Measurements from ENCODE around the gene PACS2. TPM values are rescaled to one million over a fixed set of nuclear protein-coding genes. Genes with fewer than 3 reads are reported as not detected.

The PACS2 gene
- total RNA-seq, 1 donor from 2014 or later: 263 TPM

GRCh38 chr14:105411985-105412770 lies 97.6 kb downstream of the PACS2 start:
- peaks cover 6% of the 10 kb centered on the region for H3K9me3 Mint-ChIP-seq (ENCODE audit: unreplicated experiment)
- H3K27ac Mint-ChIP-seq (ENCODE audit: unreplicated experiment): no peak overlapping the region
- H3K4me1 Mint-ChIP-seq (ENCODE audit: low read depth, unreplicated experiment): peaks cover 9% of the 10 kb centered on the region
- no peak overlapping the region for H3K4me3 Mint-ChIP-seq (ENCODE audit: unreplicated experiment)
- H3K36me3 Mint-ChIP-seq (ENCODE audit: unreplicated experiment): no peaks in the 10 kb centered on the region
- TF ChIP-seq CTCF (IDR thresholded peaks at IDR 0.05; ENCODE audit: partially characterized antibody, unreplicated experiment): no peak
- peaks cover 11% of the 10 kb centered on the region for H3K27me3 Mint-ChIP-seq (ENCODE audit: unreplicated experiment)
- peak; percentile 18 for DNase-seq

GRCh38 chr14:105412771-105413543 lies 98.4 kb downstream of the PACS2 start:
- peaks cover 12% of the 10 kb centered on the region for H3K4me1 Mint-ChIP-seq (ENCODE audit: low read depth, unreplicated experiment)
- no peak for TF ChIP-seq CTCF (IDR thresholded peaks at IDR 0.05; ENCODE audit: partially characterized antibody, unreplicated experiment)
- no peaks in the 10 kb centered on the region for H3K36me3 Mint-ChIP-seq (ENCODE audit: unreplicated experiment)
- DNase-seq: no peak
- no peak overlapping the region for H3K27ac Mint-ChIP-seq (ENCODE audit: unreplicated experiment)
- no peak overlapping the region for H3K4me3 Mint-ChIP-seq (ENCODE audit: unreplicated experiment)
- H3K27me3 Mint-ChIP-seq (ENCODE audit: unreplicated experiment): peaks cover 11% of the 10 kb centered on the region
- peaks cover 8% of the 10 kb centered on the region for H3K9me3 Mint-ChIP-seq (ENCODE audit: unreplicated experiment)

- H3K27me3 Mint-ChIP-seq (ENCODE audit: unreplicated experiment): peaks cover 12% of the 10 kb centered on the region
These were observed 99.0 kb downstream of the PACS2 start for GRCh38 chr14:105413544-105413886.

GRCh38 chr14:105414456-105415371 lies 100.2 kb downstream of the PACS2 start:
- Mint-ChIP-seq H3K4me3 (ENCODE audit: unreplicated experiment) (peak overlapping the region; percentile 84), H3K9me3 (ENCODE audit: unreplicated experiment) (peaks cover 13% of the 10 kb centered on the region), H3K27me3 (ENCODE audit: unreplicated experiment) (peaks cover 16% of the 10 kb centered on the region), H3K27ac (ENCODE audit: unreplicated experiment) (peak overlapping the region; percentile 80), H3K4me1 (ENCODE audit: low read depth, unreplicated experiment) (peaks cover 15% of the 10 kb centered on the region), H3K36me3 (ENCODE audit: unreplicated experiment) (no peaks in the 10 kb centered on the region)
- DNase-seq: peak; percentile 86
- TF ChIP-seq CTCF (IDR thresholded peaks at IDR 0.05; ENCODE audit: partially characterized antibody, unreplicated experiment): peak; percentile 78

More at GRCh38 chr14:105413544-105413886, 99.0 kb downstream of the PACS2 start:
- DNase-seq: no peak
- H3K4me3 Mint-ChIP-seq (ENCODE audit: unreplicated experiment): no peak overlapping the region
- no peak overlapping the region for H3K27ac Mint-ChIP-seq (ENCODE audit: unreplicated experiment)
- H3K4me1 Mint-ChIP-seq (ENCODE audit: low read depth, unreplicated experiment): peaks cover 15% of the 10 kb centered on the region
- H3K36me3 Mint-ChIP-seq (ENCODE audit: unreplicated experiment): no peaks in the 10 kb centered on the region
- H3K9me3 Mint-ChIP-seq (ENCODE audit: unreplicated experiment): peaks cover 8% of the 10 kb centered on the region
- no peak for TF ChIP-seq CTCF (IDR thresholded peaks at IDR 0.05; ENCODE audit: partially characterized antibody, unreplicated experiment)

Data from glutamatergic neuron (in vitro differentiated cells).